ENCODE results near the gene POLE. TPM values are rescaled to one million over a fixed set of nuclear protein-coding genes. Genes with fewer than 3 reads are reported as not detected.

Gene POLE
- total and polyA plus RNA-seq, 10 of the 15 experiments (the other 5 are each of a cell fraction or from before 2014, with no cell fraction given): 2.3 to 103 (median 37.1) TPM

- FAIRE-seq (no peak), DNase-seq (ENCODE audit: low read depth, low spot score) (no peak), ATAC-seq (no peak)
- in situ Hi-C loops (cut with MboI) (no loop called here), intact Hi-C loops (cut with micrococcal nuclease; ENCODE audit: unreplicated experiment) (no loop called here)
- POLR2A ChIA-PET: no interaction called here
- Histone ChIP-seq H3K36me3 (ENCODE audit: control insufficient read depth in 2 of 2, insufficient read depth in 2 of 2, low read length in 1 of 2) (no peaks in the 10 kb centered on the region), H3K27me3 (replicated peaks in 1 of 2; ENCODE audit: control insufficient read depth in 2 of 2, insufficient read depth in 2 of 2, low read length in 1 of 2) (no peaks in the 10 kb centered on the region), H3K27ac (ENCODE audit: control insufficient read depth, insufficient read depth) (no peak overlapping the region), H3K79me2 (ENCODE audit: control insufficient read depth, insufficient read depth, low read length) (no peaks in the 10 kb centered on the region), H3K4me3 (no peak overlapping the region), H2AFZ (ENCODE audit: control insufficient read depth, low read depth, low read length) (no peak overlapping the region), H3K4me2 (ENCODE audit: control insufficient read depth, insufficient read depth) (no peak overlapping the region), H3K9me3 (replicated peaks; ENCODE audit: control insufficient read depth, insufficient read depth, low read length) (no peaks in the 10 kb centered on the region), H3K4me1 (ENCODE audit: control insufficient read depth, insufficient read depth, low read length) (no peaks in the 10 kb centered on the region), H4K20me1 (ENCODE audit: control insufficient read depth, insufficient read depth) (no peaks in the 10 kb centered on the region), H3K9ac (ENCODE audit: control insufficient read depth, insufficient read depth, low read length) (no peak overlapping the region)
- SMC1A ChIA-PET (ENCODE audit: uncharacterized antibody, unreplicated experiment): no interaction called here
- RAD21 ChIA-PET (ENCODE audit: unreplicated experiment): no interaction called here
- TF ChIP-seq DPF2 (IDR thresholded peaks at IDR 0.05) (no peak), JUNB (IDR thresholded peaks at IDR 0.05) (no peak), CREB1 (IDR thresholded peaks at IDR 0.05; ENCODE audit: low read depth) (no peak), POLR2AphosphoS5 (IDR thresholded peaks at IDR 0.05; ENCODE audit: low read length) (no peak), E2F8 (IDR thresholded peaks at IDR 0.05; ENCODE audit: low read depth, partially characterized antibody) (no peak), NFYB (IDR thresholded peaks at IDR 0.05; ENCODE audit: insufficient read depth, low read depth, low read length) (no peak), REST (IDR thresholded peaks at IDR 0.05; ENCODE audit: low read depth, low read length) (no peak), BACH1 (IDR thresholded peaks at IDR 0.05; ENCODE audit: borderline replicate concordance) (no peak), CUX1 (IDR thresholded peaks at IDR 0.05; ENCODE audit: insufficient replicate concordance, low read depth, low read length) (no peak), TCF3 (IDR thresholded peaks at IDR 0.05; ENCODE audit: borderline replicate concordance, insufficient read depth, low read depth, low read length) (no peak), JUND (IDR thresholded peaks at IDR 0.05; ENCODE audit: low read depth, low read length) (no peak), HDGF (IDR thresholded peaks at IDR 0.05) (no peak), TCF7 (IDR thresholded peaks at IDR 0.05; ENCODE audit: borderline replicate concordance) (no peak)
- no TSS peak for BruUV-seq (replicated peaks)
- WGBS (ENCODE audit: insufficient coverage, insufficient replicate concordance, low lambda C conversion rate, missing lambda C conversion rate): 79% methylated on average over 13 of the region's 14 CpGs
- CTCF ChIA-PET: no interaction called here
These were observed 102.7 kb downstream of the POLE start for GRCh38 chr12:132584429-132584828.

All from GM12878 (cell line).